Motor neuron (in vitro differentiated cells): ENCODE data around the gene FKBP6. TPM values are rescaled to one million over a fixed set of nuclear protein-coding genes. Genes with fewer than 3 reads are reported as not detected.
"Not testable (repeated sequence)": the region's sequence is repeated elsewhere in the genome, so short reads cannot be mapped to it uniquely, and the experiment has no call there.

Experiments used
- ATAC-seq, 8 experiments: fragments of 200-7000 bp; cut with Tn5 transposase; replicated peaks in 6 of 8; 2 replicates each; pipeline ENCODE4 v1.8.0; 2021; ENCODE audit warnings: mild to moderate bottlenecking in 8 of 8, moderate library complexity in 8 of 8
- H3K27ac ChIP-seq, 2 donors: fragments of 250-450 bp; sonication (Bioruptor Pico); 2 replicates each; pipeline ENCODE4 v1.9.0; 2021; ENCODE audit warnings: antibody characterized with exemption in 2 of 2, mild to moderate bottlenecking in 2 of 2, moderate library complexity in 1 of 2
- H3K4me1 ChIP-seq, 2 donors: fragments of 250-450 bp; sonication (Bioruptor Pico); replicated peaks in 1 of 2; 2 replicates each; pipeline ENCODE4 v1.6.1; 2021; ENCODE audit warnings: antibody characterized with exemption in 2 of 2, mild to moderate bottlenecking in 2 of 2, moderate library complexity in 1 of 2
- H3K4me3 ChIP-seq, 5 donors: fragments of 250-450 bp; sonication (Bioruptor Pico); 2 replicates each; pipeline ENCODE4 v1.9.0; 2021; ENCODE audit warnings: antibody characterized with exemption in 5 of 5, mild to moderate bottlenecking in 5 of 5, moderate library complexity in 4 of 5
- WGBS, 10 experiments: fragments of 450-650 bp; shearing (Covaris generic); methylation state at CpG; one replicate each; pipeline ENCODE4 v1.0.0; 2022; 5-methylcytosine and 5-hydroxymethylcytosine counted together
- in situ Hi-C, 9 experiments: fragments of 400-800 bp; cut with MboI; loops; one replicate each; pipeline ENCODE4 v1.15.0; 2021; ENCODE audit warnings: low sequenced_read_pairs in 9 of 9, low pct_unique_long_range_greater_than_20kb in 2 of 9; ENCODE audit not compliant: unreplicated experiment in 9 of 9
- total RNA-seq, 8 experiments: library from RNA; unstranded; fragments of 300-600 nt; gene quantifications; 2 replicates each; pipeline versions ENCODE4 v1.2.3 to v1.2.4, GENCODE V29; 2022

The FKBP6 gene
- total RNA-seq, 8 experiments from 2014 or later, result 0.08 to 0.47 (median 0.20) TPM; not detected in 4

- H3K4me3 ChIP-seq, result no peak overlapping the region
- H3K27ac ChIP-seq, result peak overlapping the region in 1 of 2 donors; percentile 62
- in situ Hi-C loops, result no loop called here
- WGBS, 10 experiments, result 44 to 100% (median 79%) methylated on average over 1 to 11 of the region's 12 CpGs
- ATAC-seq, result peak in 2 of 8 experiments; percentile 17 to 22
- peaks cover 7 to 19% of the 10 kb centered on the region in 2 donors for H3K4me1 ChIP-seq
These were observed 22.5 kb downstream of the FKBP6 start for GRCh38 chr7:73350306-73351068.

GRCh38 chr7:73351447-73352167 is 23.6 kb downstream of the FKBP6 start:
- Histone ChIP-seq H3K4me3 (no peak overlapping the region), H3K27ac (no peak overlapping the region), H3K4me1 (peaks cover 7 to 19% of the 10 kb centered on the region in 2 donors)
- no peak for ATAC-seq
- in situ Hi-C loops, result no loop called here
- WGBS, 10 experiments, result 0 to 100% (median 81%) methylated on average over 1 to 5 of the region's 6 CpGs; no CpG with 5 or more reads in 2 of the 10 experiments

- peaks cover 7 to 23% of the 10 kb centered on the region in 2 donors for H3K4me1 ChIP-seq
- no peak overlapping the region for H3K4me3 ChIP-seq
- 29 to 100% (median 86%) methylated on average over 1 to 3 of the region's 3 CpGs; no CpG with 5 or more reads in 2 of the 10 experiments for WGBS, 10 experiments
- in situ Hi-C loops, result no loop called here
- no peak overlapping the region for H3K27ac ChIP-seq
- no peak for ATAC-seq
These were observed 24.8 kb downstream of the FKBP6 start for GRCh38 chr7:73352784-73353183.

GRCh38 chr7:73353243-73353642 is 25.3 kb downstream of the FKBP6 start:
- H3K4me1 ChIP-seq, result peaks cover 7 to 27% of the 10 kb centered on the region in 2 donors
- in situ Hi-C loops, result no loop called here
- 14 to 100% (median 83%) methylated on average over 1 to 6 of the region's 6 CpGs; no CpG with 5 or more reads in 1 of the 10 experiments for WGBS, 10 experiments

GRCh38 chr7:73354196-73354595 is 26.2 kb downstream of the FKBP6 start:
- WGBS, 10 experiments, result 47 to 98% (median 73%) methylated on average over 1 to 6 of the region's 9 CpGs; no CpG with 5 or more reads in 6 of the 10 experiments
- Histone ChIP-seq H3K4me3 (no peak overlapping the region), H3K27ac (no peak overlapping the region), H3K4me1 (peaks cover 7 to 32% of the 10 kb centered on the region in 2 donors)
- in situ Hi-C loops, result no loop called here
- ATAC-seq, result no peak

More at GRCh38 chr7:73353243-73353642, 25.3 kb downstream of the FKBP6 start:
- no peak overlapping the region for H3K27ac ChIP-seq
- no peak for ATAC-seq
- H3K4me3 ChIP-seq, result no peak overlapping the region

GRCh38 chr7:73354821-73355220 is 26.9 kb downstream of the FKBP6 start:
- H3K4me3 ChIP-seq, result no peak overlapping the region
- in situ Hi-C loops, result no loop called here
- peaks cover 6 to 27% of the 10 kb centered on the region in 2 donors for H3K4me1 ChIP-seq
- no peak for ATAC-seq
- no peak overlapping the region for H3K27ac ChIP-seq
- 41 to 98% (median 79%) methylated on average over 2 to 15 of the region's 17 CpGs for WGBS, 10 experiments

GRCh38 chr7:73356159-73356558 is 28.2 kb downstream of the FKBP6 start:
- ATAC-seq, result no peak
- in situ Hi-C loops, result no loop called here
- H3K4me3 ChIP-seq, result no peak overlapping the region
- WGBS, 10 experiments, result 11 to 100% (median 74%) methylated on average over 2 to 5 of the region's 5 CpGs; no CpG with 5 or more reads in 2 of the 10 experiments
- H3K27ac ChIP-seq, result no peak overlapping the region
- H3K4me1 ChIP-seq, result peaks cover 2 to 18% of the 10 kb centered on the region in 2 donors

GRCh38 chr7:73358590-73359275 is 30.8 kb downstream of the FKBP6 start:
- in situ Hi-C loops, result no loop called here
- H3K4me1 ChIP-seq, result peaks cover 2 to 18% of the 10 kb centered on the region in 2 donors
- peak in 1 of 8 experiments; percentile 9 for ATAC-seq
- H3K4me3 ChIP-seq, result no peak overlapping the region
- H3K27ac ChIP-seq, result peak overlapping the region in 1 of 2 donors; percentile 81
- WGBS, 10 experiments, result 29 to 100% (median 55%) methylated on average over 1 of the region's 21 CpGs; no CpG with 5 or more reads in 6 of the 10 experiments

- Histone ChIP-seq H3K4me1 (peaks cover 2 to 18% of the 10 kb centered on the region in 2 donors), H3K4me3 (no peak overlapping the region), H3K27ac (no peak overlapping the region)
- no peak for ATAC-seq
- WGBS, 10 experiments, result 0 to 80% (median 68%) methylated on average over 1 to 4 of the region's 11 CpGs; no CpG with 5 or more reads in 6 of the 10 experiments
- in situ Hi-C loops, result no loop called here
These were observed 31.3 kb downstream of the FKBP6 start for GRCh38 chr7:73359306-73359705.

GRCh38 chr7:73359746-73360375 is 31.9 kb downstream of the FKBP6 start:
- in situ Hi-C loops, result no loop called here
- Histone ChIP-seq H3K27ac (no peak overlapping the region), H3K4me1 (peaks cover 2 to 20% of the 10 kb centered on the region in 2 donors), H3K4me3 (no peak overlapping the region)
- no peak for ATAC-seq
- WGBS, 10 experiments, result 33 to 100% (median 95%) methylated on average over 2 to 8 of the region's 13 CpGs; no CpG with 5 or more reads in 4 of the 10 experiments

- ATAC-seq, H3K4me3 ChIP-seq, H3K27ac ChIP-seq, in situ Hi-C loops: not testable (repeated sequence)
- 20% methylated on average over 1 of the region's 1 CpG; no CpG with 5 or more reads in 9 of the 10 experiments for WGBS, 10 experiments
- H3K4me1 ChIP-seq, result peaks cover 0 to 16% of the 10 kb centered on the region in 2 donors
These were observed 32.6 kb downstream of the FKBP6 start for GRCh38 chr7:73360590-73360989.

- H3K4me1 ChIP-seq, result peaks cover 0 to 13% of the 10 kb centered on the region in 2 donors
- no peak overlapping the region for H3K4me3 ChIP-seq
- no peak overlapping the region for H3K27ac ChIP-seq
- in situ Hi-C loops, result no loop called here
- no peak for ATAC-seq
- WGBS, 10 experiments, result 37 to 87% (median 77%) methylated on average over 1 to 12 of the region's 28 CpGs; no CpG with 5 or more reads in 2 of the 10 experiments
These were observed 35.5 kb downstream of the FKBP6 start for GRCh38 chr7:73363225-73364005.
